NT2/D1 (cell line): ENCODE measurements around the gene IAPP.

Source experiments
- DNase-seq: peaks from one replicate; pipeline ENCODE4 v3.0.0-alpha.2; 2011; ENCODE audit warnings: low read depth, low spot score
- H3K27me3 ChIP-seq: 2 replicates; pipeline ENCODE4 v1.6.0; 2011; ENCODE audit warnings: mild to moderate bottlenecking; ENCODE audit not compliant: insufficient read length, insufficient read depth
- H3K36me3 ChIP-seq: 2 replicates; pipeline ENCODE4 v1.6.1; 2011; ENCODE audit warnings: mild to moderate bottlenecking, low read length, mixed read lengths; ENCODE audit not compliant: insufficient read depth, insufficient read length
- H3K4me1 ChIP-seq: 2 replicates; pipeline ENCODE4 v1.5.1; 2011; ENCODE audit not compliant: insufficient read depth, insufficient read length
- H3K4me3 ChIP-seq: 2 replicates; pipeline ENCODE4 v1.5.1; 2011; ENCODE audit warnings: low read depth; ENCODE audit not compliant: insufficient read length
- H3K9ac ChIP-seq: 2 replicates; pipeline ENCODE4 v1.6.0; 2011; ENCODE audit warnings: low read depth; ENCODE audit not compliant: insufficient read length
- H3K9me3 ChIP-seq: 2 replicates; pipeline ENCODE4 v1.5.1; 2011; ENCODE audit warnings: mild to moderate bottlenecking, low read length; ENCODE audit not compliant: insufficient read depth
- SUZ12 ChIP-seq: IDR thresholded peaks from 2 replicates; pipeline ENCODE4 v1.6.1; 2011; ENCODE audit not compliant: insufficient read length, insufficient read depth; ENCODE audit errors: extremely low read depth
- YY1 ChIP-seq: IDR thresholded peaks from 2 replicates; pipeline ENCODE4 v1.6.1; 2011; ENCODE audit not compliant: insufficient read length, insufficient read depth
- ZNF274 ChIP-seq: IDR thresholded peaks from 2 replicates; pipeline ENCODE4 v1.6.1; 2011; ENCODE audit warnings: mild to moderate bottlenecking, low read depth, low read length

IAPP gene

DNA sequence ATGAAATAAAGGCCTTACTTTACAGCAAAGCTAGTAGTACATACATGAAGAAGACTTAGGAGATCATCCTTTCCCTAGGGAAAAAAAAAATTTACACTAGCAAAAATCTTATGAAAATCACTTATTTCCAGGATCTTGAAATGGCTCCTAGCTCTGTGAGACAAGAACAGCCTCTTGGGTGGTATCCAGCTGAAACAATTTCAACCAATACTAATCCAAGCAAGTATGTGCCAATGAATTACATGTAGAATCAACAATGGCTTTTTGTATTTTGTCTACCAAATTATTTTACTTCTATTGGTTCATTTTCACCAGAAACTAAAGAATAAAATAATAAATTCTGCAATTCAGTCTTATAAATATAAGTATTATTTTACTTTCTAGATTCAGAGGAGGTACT lies 35.2 kb upstream of the IAPP start:
- TF ChIP-seq YY1 (no peak), SUZ12 (no peak), ZNF274 (no peak)
- Histone ChIP-seq H3K9ac (no peak overlapping the region), H3K4me3 (no peak overlapping the region), H3K9me3 (peaks cover 28% of the 10 kb centered on the region), H3K36me3 (peaks cover 4% of the 10 kb centered on the region), H3K4me1 (no peaks in the 10 kb centered on the region), H3K27me3 (no peaks in the 10 kb centered on the region)
- DNase-seq = no peak

DNA sequence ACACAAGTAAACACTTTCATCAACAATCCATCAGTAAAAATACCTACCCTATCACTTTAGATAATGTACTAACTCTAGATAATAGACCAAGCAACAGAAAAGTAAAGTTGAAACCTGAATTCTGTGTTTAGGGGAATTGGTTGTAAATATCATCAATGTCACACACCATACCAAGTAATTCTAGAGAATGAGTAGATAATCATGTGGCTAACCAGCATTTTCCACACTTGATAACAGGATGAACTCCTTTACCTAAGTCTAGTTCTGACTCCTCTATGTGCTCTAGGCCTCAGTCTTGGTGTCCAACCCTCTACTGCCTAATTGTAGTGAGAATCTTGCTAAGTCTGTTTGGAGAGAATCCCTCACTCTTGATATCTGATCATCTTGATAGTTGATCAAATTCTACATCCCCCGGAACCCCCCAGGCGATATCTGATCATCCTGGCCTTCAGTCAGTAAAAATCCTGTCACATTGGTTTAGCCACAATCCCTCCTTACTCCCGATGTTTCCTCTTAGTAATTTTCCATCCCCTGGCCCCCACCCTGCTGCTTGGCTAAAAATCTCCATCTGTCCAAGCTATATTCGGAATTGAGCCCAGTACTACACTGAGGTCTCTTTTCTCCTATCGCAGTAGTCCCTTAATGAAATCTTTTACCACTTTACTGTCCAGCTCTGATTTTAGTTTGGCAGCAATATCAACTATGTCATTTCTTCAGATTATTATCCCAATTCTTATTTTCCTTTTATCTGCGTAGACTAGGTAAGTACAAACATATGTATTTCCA lies 34.5 kb upstream of the IAPP start:
- H3K27me3 ChIP-seq = no peaks in the 10 kb centered on the region
- DNase-seq = no peak
- no peak overlapping the region for H3K9ac ChIP-seq
- no peaks in the 10 kb centered on the region for H3K4me1 ChIP-seq
- no peak overlapping the region for H3K4me3 ChIP-seq
- H3K36me3 ChIP-seq = peaks cover 4% of the 10 kb centered on the region
- peaks cover 21% of the 10 kb centered on the region for H3K9me3 ChIP-seq
- TF ChIP-seq YY1 (no peak), SUZ12 (no peak), ZNF274 (no peak)

- Histone ChIP-seq H3K9me3 (0 out of 2 replicates have a peak, but pooled peaks cover 5% of the 10 kb centered on the region), H3K4me1 (no peaks in the 10 kb centered on the region), H3K36me3 (no peaks in the 10 kb centered on the region), H3K27me3 (no peaks in the 10 kb centered on the region), H3K9ac (no peak overlapping the region), H3K4me3 (no peak overlapping the region)
- TF ChIP-seq ZNF274 = no peak
- no peak for TF ChIP-seq YY1
- no peak for TF ChIP-seq SUZ12
- no peak for DNase-seq
Measured at GRCh38 chr12:21339921-21340320, 32.8 kb upstream of the IAPP start.

GRCh38 chr12:21340403-21340802 lies 32.3 kb upstream of the IAPP start:
- Histone ChIP-seq H3K9ac (no peak overlapping the region), H3K36me3 (no peaks in the 10 kb centered on the region), H3K27me3 (no peaks in the 10 kb centered on the region), H3K4me3 (no peak overlapping the region), H3K9me3 (0 out of 2 replicates have a peak, but pooled peaks cover under 1% of the 10 kb centered on the region), H3K4me1 (no peaks in the 10 kb centered on the region)
- no peak for TF ChIP-seq YY1
- no peak for TF ChIP-seq SUZ12
- no peak for TF ChIP-seq ZNF274
- DNase-seq = no peak

DNA sequence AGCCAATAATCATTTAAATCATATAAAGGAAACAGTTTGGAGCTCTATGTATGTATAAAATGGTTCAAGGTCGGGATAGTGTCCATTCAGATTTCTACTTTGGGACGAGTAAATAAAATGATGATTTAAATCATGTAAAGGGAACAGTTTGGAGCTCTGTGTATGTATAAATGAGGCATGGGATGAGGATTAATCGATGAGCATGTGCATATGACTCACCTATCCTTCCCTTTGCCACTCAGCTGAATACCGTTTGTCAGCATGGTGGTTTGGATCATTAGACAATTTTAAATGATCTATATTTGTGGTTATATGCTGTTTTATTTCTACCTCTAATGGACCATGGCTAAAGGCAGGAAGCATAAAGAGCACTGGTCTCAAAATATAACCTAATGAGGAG lies 30.9 kb upstream of the IAPP start:
- H3K9ac ChIP-seq = no peak overlapping the region
- no peak overlapping the region for H3K4me3 ChIP-seq
- H3K4me1 ChIP-seq = no peaks in the 10 kb centered on the region
- no peak for DNase-seq
- H3K36me3 ChIP-seq = no peaks in the 10 kb centered on the region
- H3K9me3 ChIP-seq = no peaks in the 10 kb centered on the region
- TF ChIP-seq SUZ12 (no peak), YY1 (no peak), ZNF274 (no peak)
- H3K27me3 ChIP-seq = no peaks in the 10 kb centered on the region

DNA sequence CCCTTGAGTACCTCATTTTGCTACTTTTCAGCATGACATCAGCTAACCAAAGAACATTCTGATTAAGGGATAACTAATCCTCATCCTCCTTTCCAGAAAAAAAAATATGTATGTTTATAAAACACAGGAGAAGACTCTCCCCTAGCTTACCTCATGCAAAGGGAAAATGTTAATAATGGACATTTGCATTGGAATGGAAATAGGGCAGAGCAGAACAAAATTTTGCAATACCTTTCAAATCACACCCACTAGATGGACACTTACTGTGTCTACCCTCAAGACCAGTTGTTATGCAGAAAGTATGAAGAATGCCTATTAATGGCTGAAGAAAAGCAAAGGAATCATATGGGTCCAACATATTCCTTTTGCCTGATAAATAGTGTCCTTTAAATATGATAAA lies 29.1 kb upstream of the IAPP start:
- DNase-seq = no peak
- Histone ChIP-seq H3K9me3 (no peaks in the 10 kb centered on the region), H3K4me3 (no peak overlapping the region), H3K4me1 (no peaks in the 10 kb centered on the region), H3K9ac (no peak overlapping the region), H3K27me3 (no peaks in the 10 kb centered on the region), H3K36me3 (no peaks in the 10 kb centered on the region)
- TF ChIP-seq SUZ12 (no peak), ZNF274 (no peak), YY1 (no peak)

DNA sequence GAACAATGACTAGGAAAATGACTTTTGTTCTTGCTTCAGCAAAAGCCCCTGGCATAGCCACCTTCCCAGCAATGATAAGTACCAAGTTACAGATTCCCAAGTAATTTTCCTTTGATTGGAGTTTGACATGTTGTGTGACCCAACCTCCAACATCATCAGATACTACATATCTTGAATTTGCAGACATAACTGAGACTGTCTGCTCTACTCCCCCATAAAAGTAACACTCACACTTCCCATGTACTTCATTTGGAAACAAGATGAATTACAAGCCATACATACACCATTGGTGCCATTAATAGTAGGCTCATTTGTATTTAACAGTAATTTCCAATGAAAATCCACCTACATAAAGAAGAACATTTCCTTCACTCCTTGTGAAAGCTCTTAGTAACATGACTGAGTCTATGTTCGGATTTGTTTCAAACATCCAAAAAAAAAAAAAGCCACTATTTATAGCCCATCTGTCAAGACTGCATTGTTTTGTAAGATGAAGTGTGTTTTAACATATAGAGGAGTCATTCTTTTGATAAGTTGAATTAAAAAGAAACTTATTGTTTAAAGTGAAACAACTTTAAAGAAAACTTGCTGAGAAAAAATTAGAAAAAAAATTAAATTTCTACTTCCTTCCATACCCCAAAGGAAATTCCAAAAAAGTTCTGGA lies 26.0 kb upstream of the IAPP start:
- TF ChIP-seq SUZ12 (no peak), ZNF274 (no peak), YY1 (no peak)
- Histone ChIP-seq H3K4me3 (no peak overlapping the region), H3K9me3 (no peaks in the 10 kb centered on the region)

More for the DNA sequence above, 26.0 kb upstream of the IAPP start:
- Histone ChIP-seq H3K36me3 (no peaks in the 10 kb centered on the region), H3K9ac (no peak overlapping the region), H3K4me1 (no peaks in the 10 kb centered on the region), H3K27me3 (no peaks in the 10 kb centered on the region)
- no peak for DNase-seq
